IMR-90 (cell line): Measurements from ENCODE around the gene PGGHG. TPM values are rescaled to one million over a fixed set of nuclear protein-coding genes. Genes with fewer than 3 reads are reported as not detected.

ENCODE experiments used
- CTCF ChIP-seq: conservative IDR thresholded peaks from 2 replicates; pipeline ENCODE4 v1.5.1; 2012; ENCODE audit warnings: mild to moderate bottlenecking, low read depth, low read length, improper control_type of control experiment
- FOS ChIP-seq: fragments of 150-350 bp; IDR thresholded peaks from 2 replicates; pipeline ENCODE4 v1.6.1; 2016; ENCODE audit warnings: low read depth, low read length
- polyA plus RNA-seq, 3 experiments: library from polyadenylated mRNA; depleted of rRNA; stranded (reverse); fragments of >200 nt; gene quantifications; 2 replicates each; pipeline ENCODE4 v1.2.3, GENCODE V29; 2012; ENCODE audit warnings: low replicate concordance in 1 of 3
- total RNA-seq: library from RNA; depleted of rRNA; stranded (reverse); fragments of >200 nt; gene quantifications from 2 replicates; pipeline ENCODE4 v1.2.3, GENCODE V29; 2012

Gene PGGHG
- total and polyA plus RNA-seq, 2 of the 4 experiments (the other 2 are of a cell fraction), result 1.8 to 17.0 TPM

- TF ChIP-seq CTCF (no peak), FOS (no peak)
Observed at GRCh38 chr11:290621-291231, 1.8 kb downstream of the PGGHG start (continued).
